Nephron (organoid): ENCODE data around the gene DPYD.

Source experiments
- H3K27ac Mint-ChIP-seq, 3 experiments: 2 replicates each; pipeline ENCODE4 v1.8.0; 2020; ENCODE audit warnings: mixed read lengths in 3 of 3, mild to moderate bottlenecking in 2 of 3, moderate library complexity in 1 of 3
- H3K27me3 Mint-ChIP-seq: 2 replicates; pipeline ENCODE4 v1.8.0; 2021; ENCODE audit warnings: low read depth, mild to moderate bottlenecking, moderate library complexity, mixed read lengths
- H3K36me3 Mint-ChIP-seq: 2 replicates; pipeline ENCODE4 v1.8.0; 2020; ENCODE audit warnings: low read depth, mixed read lengths
- H3K4me1 Mint-ChIP-seq: 2 replicates; pipeline ENCODE4 v1.8.0; 2020; ENCODE audit warnings: mixed read lengths
- H3K4me3 Mint-ChIP-seq, 3 experiments: 2 replicates each; pipeline ENCODE4 v1.8.0; 2020; ENCODE audit warnings: mild to moderate bottlenecking in 3 of 3, mixed read lengths in 3 of 3, moderate library complexity in 2 of 3
- H3K9me3 Mint-ChIP-seq: 2 replicates; pipeline ENCODE4 v1.8.0; 2020; ENCODE audit warnings: mixed read lengths
- TF ChIP-seq, protein P1 (sequence below), 3 experiments: fragments of 200-600 bp; sonication (generic); IDR thresholded peaks; one replicate each; pipeline ENCODE4 v1.5.0; 2021; ENCODE audit warnings: antibody characterized with exemption in 3 of 3; ENCODE audit not compliant: unreplicated experiment in 3 of 3

DPYD gene

DNA sequence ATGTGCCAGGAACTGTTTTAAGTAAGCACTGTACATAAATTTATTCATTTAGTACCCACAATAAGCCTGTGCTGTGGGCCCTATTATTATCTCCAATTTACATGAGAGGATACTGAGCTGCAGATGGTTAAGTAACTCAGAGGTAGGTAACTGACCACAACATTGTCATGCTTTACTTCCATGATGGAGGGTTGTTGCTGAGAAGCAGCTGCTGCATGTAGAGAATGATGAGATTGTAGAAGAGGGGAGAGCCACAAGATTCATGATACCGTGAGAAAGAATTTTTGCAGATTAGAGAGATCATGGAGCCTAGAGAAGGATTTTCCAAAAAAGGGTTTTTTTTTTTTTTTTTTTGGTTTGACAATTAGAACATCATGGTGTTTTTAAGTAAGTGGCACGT lies 886.2 kb downstream of the DPYD start:
- TF ChIP-seq, protein P1, sequence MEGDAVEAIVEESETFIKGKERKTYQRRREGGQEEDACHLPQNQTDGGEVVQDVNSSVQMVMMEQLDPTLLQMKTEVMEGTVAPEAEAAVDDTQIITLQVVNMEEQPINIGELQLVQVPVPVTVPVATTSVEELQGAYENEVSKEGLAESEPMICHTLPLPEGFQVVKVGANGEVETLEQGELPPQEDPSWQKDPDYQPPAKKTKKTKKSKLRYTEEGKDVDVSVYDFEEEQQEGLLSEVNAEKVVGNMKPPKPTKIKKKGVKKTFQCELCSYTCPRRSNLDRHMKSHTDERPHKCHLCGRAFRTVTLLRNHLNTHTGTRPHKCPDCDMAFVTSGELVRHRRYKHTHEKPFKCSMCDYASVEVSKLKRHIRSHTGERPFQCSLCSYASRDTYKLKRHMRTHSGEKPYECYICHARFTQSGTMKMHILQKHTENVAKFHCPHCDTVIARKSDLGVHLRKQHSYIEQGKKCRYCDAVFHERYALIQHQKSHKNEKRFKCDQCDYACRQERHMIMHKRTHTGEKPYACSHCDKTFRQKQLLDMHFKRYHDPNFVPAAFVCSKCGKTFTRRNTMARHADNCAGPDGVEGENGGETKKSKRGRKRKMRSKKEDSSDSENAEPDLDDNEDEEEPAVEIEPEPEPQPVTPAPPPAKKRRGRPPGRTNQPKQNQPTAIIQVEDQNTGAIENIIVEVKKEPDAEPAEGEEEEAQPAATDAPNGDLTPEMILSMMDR (IDR thresholded peaks at IDR 0.05; ENCODE audit: unreplicated experiment in 3 of 3), result no peak
- Mint-ChIP-seq H3K27ac (no peak overlapping the region), H3K9me3 (peaks cover 14% of the 10 kb centered on the region), H3K27me3 (no peaks in the 10 kb centered on the region), H3K36me3 (no peaks in the 10 kb centered on the region), H3K4me3 (no peak overlapping the region), H3K4me1 (no peaks in the 10 kb centered on the region)

DNA sequence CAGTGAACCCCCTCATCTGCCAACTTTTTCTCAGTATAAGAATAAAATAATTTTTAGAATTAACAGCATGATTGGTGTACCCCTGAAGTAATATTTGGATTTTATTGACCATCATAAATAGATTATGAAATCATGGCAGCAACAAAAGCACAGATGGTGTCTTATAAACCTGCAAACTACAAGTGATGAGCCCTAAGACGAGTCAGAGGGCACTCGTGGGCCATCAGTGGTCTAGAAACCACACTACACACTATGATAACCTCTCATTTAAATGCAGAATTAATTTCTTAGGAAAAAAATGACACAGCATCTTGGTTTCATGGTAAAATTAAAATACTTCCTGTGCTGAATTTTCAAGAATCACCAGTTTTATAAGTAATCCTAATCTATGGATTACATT lies 886.9 kb downstream of the DPYD start:
- Mint-ChIP-seq H3K36me3 (no peaks in the 10 kb centered on the region), H3K4me3 (no peak overlapping the region)

More for the DNA sequence above, 886.9 kb downstream of the DPYD start:
- TF ChIP-seq, protein P1 (IDR thresholded peaks at IDR 0.05; ENCODE audit: unreplicated experiment in 3 of 3), result no peak
- H3K9me3 Mint-ChIP-seq, result peaks cover 8% of the 10 kb centered on the region
- no peaks in the 10 kb centered on the region for H3K27me3 Mint-ChIP-seq
- H3K27ac Mint-ChIP-seq, result no peak overlapping the region
- H3K4me1 Mint-ChIP-seq, result no peaks in the 10 kb centered on the region
